Inferior parietal cortex (tissue), 1 donor: ENCODE data around the gene WIPF3.
A peak's percentile ranks its signal among the peaks of the same experiment; 100 is the strongest.

Source experiments
- DNase-seq: peaks from one replicate; pipeline ENCODE4 v3.0.0-alpha.2; 2016; ENCODE audit errors: extremely low spot score

WIPF3 gene

GRCh38 chr7:29915481-29916215 is 109.3 kb downstream of the WIPF3 start:
- DNase-seq, result no peak

- DNase-seq, result no peak
Measured at GRCh38 chr7:29917641-29918040, 111.3 kb downstream of the WIPF3 start.

- no peak for DNase-seq
Measured at GRCh38 chr7:29918850-29919249, 112.5 kb downstream of the WIPF3 start.

- DNase-seq, result no peak
Measured at GRCh38 chr7:29919790-29920189, 113.5 kb downstream of the WIPF3 start.

GRCh38 chr7:29920491-29920890 is 114.2 kb downstream of the WIPF3 start:
- no peak for DNase-seq

GRCh38 chr7:29921404-29922010 is 115.2 kb downstream of the WIPF3 start:
- peak; percentile 81 for DNase-seq

- no peak for DNase-seq
Measured at GRCh38 chr7:29922921-29923700, 116.8 kb downstream of the WIPF3 start.

GRCh38 chr7:29924006-29924405 is 117.7 kb downstream of the WIPF3 start:
- DNase-seq, result no peak

GRCh38 chr7:29924684-29925083 is 118.4 kb downstream of the WIPF3 start:
- no peak for DNase-seq

- no peak for DNase-seq
Measured at GRCh38 chr7:29926216-29926615, 119.9 kb downstream of the WIPF3 start.

GRCh38 chr7:29926741-29927140 is 120.4 kb downstream of the WIPF3 start:
- DNase-seq, result no peak

- DNase-seq, result no peak
Measured at GRCh38 chr7:29929018-29929807, 122.9 kb downstream of the WIPF3 start.

- no peak for DNase-seq
Measured at GRCh38 chr7:29935111-29935510, 128.8 kb downstream of the WIPF3 start.

GRCh38 chr7:29937132-29937531 is 130.8 kb downstream of the WIPF3 start:
- DNase-seq, result no peak

GRCh38 chr7:29940199-29940598 is 133.9 kb downstream of the WIPF3 start:
- DNase-seq, result no peak

- DNase-seq, result no peak
Measured at GRCh38 chr7:29945259-29945809, 139.0 kb downstream of the WIPF3 start.

GRCh38 chr7:29946428-29947186 is 140.3 kb downstream of the WIPF3 start:
- no peak for DNase-seq

- DNase-seq, result no peak
Measured at GRCh38 chr7:29948587-29948986, 142.3 kb downstream of the WIPF3 start.

GRCh38 chr7:29950480-29950879 is 144.2 kb downstream of the WIPF3 start:
- no peak for DNase-seq

GRCh38 chr7:29951206-29951605 is 144.9 kb downstream of the WIPF3 start:
- no peak for DNase-seq
